Fibroblast of skin of back (primary cell): ENCODE measurements around the gene CHAC2.
"Not testable (repeated sequence)": the region's sequence is repeated elsewhere in the genome, so short reads cannot be mapped to it uniquely, and the experiment has no call there.

Experiments
- DNase-seq: peaks from one replicate; pipeline ENCODE4 v3.0.0-alpha.2; 2013

CHAC2 gene

DNA sequence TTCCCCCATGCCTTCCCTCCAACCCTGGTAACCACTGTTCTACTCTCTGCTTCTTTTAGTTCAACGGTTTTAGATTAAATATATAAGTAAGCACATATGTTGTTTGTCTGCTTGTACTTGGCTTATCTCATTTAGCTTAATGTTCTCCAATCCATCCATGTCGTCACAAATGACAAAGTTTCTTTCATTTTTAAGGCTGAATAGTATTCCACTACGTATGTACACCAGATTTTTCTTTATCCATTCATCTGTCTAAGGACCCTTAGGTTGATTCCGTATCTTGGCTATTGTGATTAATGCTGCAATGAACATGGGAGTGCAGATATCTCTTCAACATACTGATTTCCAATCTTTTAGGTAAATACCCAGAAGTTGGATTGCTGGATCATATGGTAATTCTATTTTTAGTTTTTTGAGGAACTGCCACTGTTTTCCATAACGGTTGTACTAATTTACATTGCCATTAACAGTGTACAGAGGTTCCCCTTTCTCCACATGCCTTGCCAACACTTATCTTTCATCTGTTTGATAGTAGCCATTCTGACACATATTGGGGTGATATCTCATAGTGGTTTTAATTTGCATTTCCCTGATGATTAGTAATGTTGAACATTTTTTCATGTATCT is 11.0 kb downstream of the CHAC2 start:
- DNase-seq = no peak

DNA sequence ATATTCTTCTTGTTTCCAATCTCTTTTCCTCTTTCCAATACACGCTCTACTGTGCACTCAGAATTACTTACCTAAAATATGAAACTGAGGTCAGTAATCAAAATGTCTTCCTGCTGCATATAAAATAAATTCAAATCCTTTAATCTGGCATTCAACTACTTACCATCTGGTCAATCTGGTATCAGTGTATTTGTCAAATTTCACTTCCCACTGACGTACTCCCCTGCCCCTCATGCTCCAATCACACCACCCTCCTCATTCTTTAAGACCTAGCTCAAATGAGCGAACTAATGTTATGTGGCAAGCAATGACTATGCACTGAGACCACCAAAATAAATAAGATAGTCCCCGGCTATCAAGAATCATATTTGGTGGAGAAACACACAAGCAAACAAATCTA is 12.5 kb downstream of the CHAC2 start:
- no peak for DNase-seq

DNA sequence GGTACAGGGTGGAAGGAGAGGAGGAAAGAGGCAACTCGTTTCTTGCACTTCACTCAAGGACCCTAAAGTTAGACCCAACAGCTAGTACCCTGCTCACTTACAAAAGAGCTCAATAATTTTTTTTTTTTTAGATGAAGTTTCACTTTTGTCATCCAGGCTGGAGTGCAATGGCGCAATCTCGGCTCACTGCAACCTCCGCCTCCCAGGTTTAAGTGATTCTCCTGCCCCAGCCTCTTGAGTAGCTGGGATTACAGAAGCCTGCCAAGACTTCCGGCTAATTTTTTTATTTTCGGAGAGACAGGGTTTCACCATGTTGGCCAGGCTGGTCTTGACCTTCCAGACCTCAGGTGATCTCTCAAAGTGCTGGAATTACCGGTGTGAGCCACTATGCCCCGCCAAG is 15.1 kb downstream of the CHAC2 start:
- DNase-seq = no peak

- DNase-seq = peak; percentile 16
Measured at GRCh38 chr2:53784436-53784835, 16.8 kb downstream of the CHAC2 start.

- peak; percentile 15 for DNase-seq
Measured at GRCh38 chr2:53785366-53785765, 17.8 kb downstream of the CHAC2 start.

DNA sequence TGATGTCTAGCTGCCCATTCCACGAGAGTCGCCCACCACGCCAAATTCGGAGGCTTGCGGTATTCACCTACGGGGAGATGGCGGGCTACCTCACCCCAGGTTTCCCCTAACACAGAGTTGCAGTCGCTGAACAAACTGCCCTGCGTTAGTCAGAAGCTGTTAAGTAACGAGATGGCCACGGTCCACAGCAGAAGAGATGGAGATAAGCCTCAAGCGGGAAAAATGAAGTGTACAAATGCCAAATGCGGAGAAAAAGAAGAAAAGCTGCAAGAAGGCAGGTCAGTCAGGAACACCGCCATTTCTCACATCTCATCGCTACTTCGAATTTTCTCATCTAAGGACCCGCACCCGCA is 18.7 kb downstream of the CHAC2 start:
- DNase-seq = peak; percentile 32

DNA sequence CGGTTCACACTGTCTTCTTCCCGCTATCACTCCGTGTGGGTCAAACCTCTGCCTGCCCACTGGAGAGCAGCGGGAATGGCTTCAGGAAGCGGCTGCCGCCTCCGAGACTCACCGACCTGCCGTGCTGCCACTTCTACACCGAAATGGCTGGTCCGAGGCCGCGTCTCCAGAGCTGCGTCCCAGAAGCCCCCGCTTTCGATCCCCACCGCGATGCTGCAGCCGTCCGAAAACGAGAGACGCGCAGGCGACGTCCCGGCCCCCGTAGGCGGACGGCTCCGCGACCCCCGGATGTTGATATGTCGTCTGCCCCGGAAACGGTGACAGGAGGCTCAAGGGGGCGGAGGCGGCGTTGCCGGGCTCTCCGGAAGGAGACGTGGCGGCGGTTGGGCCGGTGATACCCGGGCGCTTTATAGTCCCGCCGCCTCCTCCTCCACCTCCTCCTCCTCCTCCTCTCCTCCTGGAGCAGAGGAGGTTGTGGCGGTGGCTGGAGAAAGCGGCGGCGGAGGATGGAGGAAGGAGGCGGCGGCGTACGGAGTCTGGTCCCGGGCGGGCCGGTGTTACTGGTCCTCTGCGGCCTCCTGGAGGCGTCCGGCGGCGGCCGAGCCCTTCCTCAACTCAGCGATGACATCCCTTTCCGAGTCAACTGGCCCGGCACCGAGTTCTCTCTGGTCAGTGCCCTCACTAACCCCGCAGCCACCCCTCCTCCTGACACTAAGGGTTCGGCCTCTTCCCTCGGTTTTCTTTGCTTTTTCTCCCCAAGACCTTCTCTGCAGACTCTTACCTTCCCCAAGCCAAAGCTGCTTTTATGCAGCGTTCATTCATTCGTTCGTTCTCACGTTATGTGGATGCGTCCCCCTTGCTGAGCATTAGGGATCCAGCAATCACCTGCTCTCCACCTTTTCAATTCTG is 19.4 kb downstream of the CHAC2 start, which contains the start of the genes ASB3 and ERLEC1:
ASB3 (minus strand) TSS at position 249 of the 909 bp plus-strand sequence. CDS start 21,381 bp downstream, outside the sequence.
ERLEC1 (plus strand) TSS at position 340 of the 909 bp plus-strand sequence; CDS start at position 507, 167 bp downstream.
- peak; percentile 93 for DNase-seq

DNA sequence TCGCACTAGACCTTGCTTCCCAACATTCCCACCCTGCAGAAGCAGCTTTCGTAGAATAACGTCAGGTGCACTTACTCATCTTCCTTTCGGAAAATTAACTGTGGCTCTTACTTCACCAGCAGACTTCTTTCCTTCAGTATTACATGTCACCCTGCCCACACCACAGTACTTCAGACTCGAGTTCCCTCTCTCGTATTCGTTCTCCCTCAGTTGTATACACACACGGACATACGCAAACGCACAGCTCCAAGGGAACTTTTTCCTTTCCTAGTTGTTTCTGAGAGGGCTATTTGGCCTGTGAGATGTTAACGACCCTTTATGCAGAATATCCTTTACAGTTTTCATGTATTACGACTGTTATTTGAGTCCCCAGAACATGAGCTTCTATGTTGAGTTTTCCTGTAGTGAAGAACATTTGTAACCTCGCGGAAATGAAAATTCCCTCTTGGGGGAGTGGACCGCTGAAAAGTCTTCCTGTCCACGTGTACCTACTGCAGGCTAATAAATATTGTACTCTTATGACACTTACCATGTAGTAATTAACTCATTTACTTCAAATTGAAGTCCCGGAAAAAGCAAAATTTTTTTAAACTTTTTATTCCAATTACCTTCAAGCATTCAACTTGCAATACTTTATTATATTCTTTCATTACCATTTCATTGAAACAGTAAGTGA is 20.1 kb downstream of the CHAC2 start:
- peak; percentile 13 for DNase-seq

DNA sequence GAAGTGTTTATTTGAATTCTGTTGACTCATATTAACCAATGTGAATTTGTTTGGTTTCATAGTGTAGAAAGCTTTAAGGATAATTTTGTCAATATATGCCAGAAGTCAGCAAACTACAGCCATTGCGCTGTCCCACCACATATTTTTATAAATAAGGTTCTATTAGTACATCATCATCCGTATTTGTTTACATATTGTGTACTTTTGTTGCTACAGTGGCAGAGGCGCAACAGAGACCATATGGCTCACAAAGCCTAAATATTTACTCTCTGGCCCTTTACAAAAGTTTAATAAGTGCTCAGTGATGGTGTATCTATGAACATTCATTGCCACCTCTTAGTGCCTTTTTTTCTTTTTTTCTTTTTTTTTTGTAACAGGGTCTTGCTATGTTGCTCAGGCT is 25.7 kb downstream of the CHAC2 start:
- no peak for DNase-seq

DNA sequence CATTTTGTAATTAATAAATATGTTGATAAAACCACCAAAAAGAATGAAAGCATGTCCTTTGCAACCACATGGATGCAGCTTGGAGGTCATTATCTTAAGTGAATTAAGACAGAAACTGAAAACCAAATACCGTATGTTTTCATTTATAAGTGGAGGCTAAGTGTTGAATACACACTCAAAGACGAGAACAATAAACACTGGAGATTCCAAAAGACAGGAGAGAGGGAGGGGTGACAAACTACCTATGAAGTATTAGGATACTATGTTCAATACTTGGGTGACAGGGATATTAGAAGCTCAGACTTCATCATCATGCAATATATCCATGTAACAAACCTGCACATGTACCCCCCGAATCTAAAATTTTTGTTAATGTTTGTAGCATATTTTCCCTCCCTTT is 26.2 kb downstream of the CHAC2 start:
- no peak for DNase-seq

DNA sequence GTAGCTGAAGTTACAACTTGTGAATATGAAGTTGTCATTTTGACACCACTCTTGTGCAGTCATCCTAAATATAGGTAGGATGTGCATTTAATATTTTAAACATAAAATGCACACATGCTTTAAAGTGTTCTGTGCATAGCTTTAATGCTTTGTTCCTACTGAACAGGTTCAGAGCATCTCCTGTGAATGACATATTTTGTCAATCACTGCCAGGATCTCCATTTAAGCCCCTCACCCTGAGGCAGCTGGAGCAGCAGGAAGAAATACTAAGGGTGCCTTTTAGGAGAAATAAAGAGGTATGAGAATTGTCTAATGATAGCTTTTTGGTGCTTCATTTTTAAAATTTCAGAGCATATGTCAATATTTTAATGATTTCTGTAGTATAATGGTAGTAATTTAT is 33.9 kb downstream of the CHAC2 start:
- no peak for DNase-seq

DNA sequence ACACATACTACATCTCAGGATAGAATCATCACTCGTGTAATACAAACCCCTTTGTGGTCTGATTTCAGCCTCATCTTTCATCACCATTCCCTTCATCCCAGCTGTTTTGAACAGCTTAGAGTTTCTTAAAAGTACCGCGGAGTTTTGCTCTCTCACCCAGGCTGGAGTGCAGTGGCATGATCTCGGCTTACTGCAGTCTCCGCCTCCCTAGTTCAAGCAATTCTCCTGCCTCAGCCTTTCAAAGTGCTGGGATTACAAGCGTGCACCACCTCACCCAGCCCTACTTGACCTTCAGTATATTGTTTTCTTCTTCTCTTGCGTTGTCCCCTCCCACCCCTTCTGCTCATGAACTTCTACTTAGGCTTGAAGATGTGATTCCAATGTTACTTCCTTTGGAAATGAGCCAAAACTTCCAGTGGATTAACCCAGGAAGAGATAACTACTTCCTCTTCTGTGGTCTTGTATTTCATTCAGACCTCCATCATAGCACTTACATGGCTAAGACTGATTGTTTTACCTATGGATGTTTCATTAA is 35.1 kb downstream of the CHAC2 start:
- no peak for DNase-seq

DNA sequence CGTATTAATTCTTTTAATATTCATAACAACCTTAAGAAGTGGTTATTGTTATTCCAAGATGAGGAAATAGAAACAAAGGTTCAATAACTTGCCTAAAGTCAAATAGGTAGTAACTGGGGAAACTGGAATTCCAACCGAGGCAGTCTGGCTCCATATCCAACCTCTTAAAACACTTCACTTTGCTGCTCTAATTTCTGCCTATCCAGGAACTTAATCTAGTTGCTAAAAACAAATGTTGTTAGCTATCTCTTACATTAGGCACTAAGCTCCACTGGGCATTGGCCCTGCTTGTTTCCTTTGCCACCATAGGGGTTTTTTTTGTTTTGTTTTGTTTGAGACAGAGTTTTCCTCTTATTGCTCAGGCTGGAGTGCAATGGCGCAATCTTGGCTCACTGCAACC is 44.0 kb downstream of the CHAC2 start:
- no peak for DNase-seq

GRCh38 chr2:53813151-53813550 is 45.5 kb downstream of the CHAC2 start:
- no peak for DNase-seq

GRCh38 chr2:53818854-53819435 is 51.3 kb downstream of the CHAC2 start:
- no peak for DNase-seq

- DNase-seq = no peak
Measured at GRCh38 chr2:53819634-53820033, 52.0 kb downstream of the CHAC2 start.

GRCh38 chr2:53820048-53820447 is 52.4 kb downstream of the CHAC2 start:
- no peak for DNase-seq

GRCh38 chr2:53820711-53821110 is 53.1 kb downstream of the CHAC2 start:
- no peak for DNase-seq

GRCh38 chr2:53821810-53822209 is 54.2 kb downstream of the CHAC2 start:
- DNase-seq = no peak

- not testable (repeated sequence) for DNase-seq
Measured at GRCh38 chr2:53823639-53824038, 56.0 kb downstream of the CHAC2 start.
